GM11168 (cell line): ENCODE measurements around the gene CACFD1.

Experiments
- in situ Hi-C: fragments of 300-500 bp; cut with MboI; formaldehyde crosslinking; loops from one replicate; pipeline ENCODE4 v1.12.0; 2022; ENCODE audit warnings: low sequenced_read_pairs; ENCODE audit not compliant: unreplicated experiment

CACFD1 gene

DNA sequence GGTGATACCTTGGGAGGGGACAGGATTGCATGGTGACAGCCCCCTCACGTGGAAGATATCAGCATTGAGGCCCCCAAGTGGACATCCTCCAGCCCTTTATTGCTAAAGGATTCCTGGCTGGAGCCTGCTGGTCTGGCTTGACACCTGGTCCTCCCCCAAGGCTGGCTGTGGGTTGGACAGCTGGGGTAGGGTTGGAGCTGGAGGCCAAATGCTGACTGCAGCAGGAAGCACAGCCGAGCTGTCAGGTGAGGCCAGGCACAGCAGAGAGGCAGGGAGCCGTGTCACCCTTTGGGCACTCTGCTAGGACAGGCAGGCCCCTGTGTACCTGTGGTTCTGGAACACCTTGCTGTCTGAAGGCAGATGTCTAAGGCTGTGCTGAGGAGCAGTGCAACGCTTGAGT is 2.2 kb downstream of the CACFD1 start:
- in situ Hi-C loops: no loop called here

DNA sequence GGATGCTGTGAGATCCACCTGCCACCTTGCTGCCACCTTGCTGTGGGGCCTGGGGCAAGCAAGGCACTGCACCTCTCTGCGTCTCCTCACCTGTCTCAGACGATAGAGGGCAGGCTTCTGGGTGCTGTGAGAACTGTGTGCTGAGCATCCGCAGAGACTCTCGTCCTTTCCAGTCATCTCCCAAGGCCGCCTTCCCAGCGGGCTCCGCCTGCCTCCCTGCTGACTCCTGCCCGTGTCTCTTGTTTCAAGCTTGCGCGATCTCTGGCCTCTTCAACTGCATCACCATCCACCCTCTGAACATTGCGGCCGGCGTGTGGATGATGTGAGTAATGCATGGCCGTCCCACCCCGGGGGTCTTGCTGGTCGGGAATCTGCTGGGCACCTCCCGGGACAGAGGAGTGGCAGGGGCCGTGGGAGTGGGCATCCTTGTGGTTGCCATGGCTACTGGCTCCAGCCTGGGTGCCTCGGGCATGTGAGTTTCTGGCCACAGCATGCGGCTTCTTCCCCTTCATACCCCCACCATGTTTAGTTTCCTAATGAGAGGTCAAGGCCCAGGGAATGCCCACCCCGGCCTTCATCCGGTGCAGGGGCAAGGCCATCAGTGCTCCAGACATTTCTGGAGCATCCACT is 3.6 kb downstream of the CACFD1 start:
- in situ Hi-C loops: no loop called here

DNA sequence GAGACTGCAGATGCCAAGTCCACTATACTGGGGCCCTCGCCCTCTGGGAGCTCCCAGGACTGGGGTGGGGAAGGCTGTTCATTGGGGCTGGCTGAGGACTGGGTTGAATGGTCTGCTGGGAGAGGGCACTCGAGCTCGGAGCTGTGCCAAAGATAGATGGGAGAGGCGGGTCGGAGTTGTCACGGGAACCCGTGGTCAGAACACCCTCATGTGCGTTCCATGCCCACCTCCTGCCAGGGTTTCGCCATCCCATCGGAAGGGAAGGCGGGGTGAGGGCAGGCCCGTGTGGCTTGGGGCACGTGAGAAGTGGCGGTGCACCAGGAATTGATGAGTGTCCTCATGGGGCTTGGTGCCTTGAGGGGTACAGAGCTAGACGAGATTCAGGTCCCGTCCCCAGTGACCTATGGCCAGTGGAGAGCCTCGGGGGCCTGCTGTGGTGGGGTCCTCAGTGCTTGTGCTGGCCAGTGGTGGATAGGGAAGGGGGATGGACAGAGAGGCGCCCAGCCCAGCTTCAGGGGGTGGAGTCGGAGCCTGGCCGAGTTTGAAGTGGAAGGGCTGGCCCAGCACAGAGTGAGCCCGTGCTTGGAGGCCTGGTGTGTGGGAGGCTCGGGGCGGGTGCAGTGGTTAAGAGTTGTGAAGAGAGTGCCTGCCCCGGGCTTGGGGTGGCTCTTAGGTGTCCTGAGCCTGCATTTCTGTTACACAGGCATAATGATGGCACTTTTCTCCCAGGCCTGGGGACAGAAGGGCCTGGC is 4.3 kb downstream of the CACFD1 start:
- in situ Hi-C loops: no loop called here

DNA sequence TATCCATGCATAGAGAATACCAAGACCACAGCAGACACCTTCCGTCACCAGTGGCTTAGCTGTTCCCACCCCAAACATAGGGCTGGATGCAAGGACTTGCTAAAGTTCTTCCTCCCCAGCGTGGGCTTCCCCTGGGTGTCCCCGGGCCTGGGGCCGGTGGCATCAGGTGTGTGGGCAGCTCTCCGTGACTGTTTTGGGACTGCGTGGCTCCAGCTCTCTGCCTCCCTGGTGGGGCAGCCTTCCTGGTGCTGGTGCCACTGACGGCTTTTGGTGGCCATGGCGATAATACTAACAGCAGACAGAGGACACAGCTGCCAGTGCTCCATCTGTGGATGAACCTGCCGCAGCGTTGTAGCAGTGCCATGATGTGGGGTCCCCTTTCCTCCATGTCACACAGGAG is 4.9 kb downstream of the CACFD1 start:
- in situ Hi-C loops: no loop called here

DNA sequence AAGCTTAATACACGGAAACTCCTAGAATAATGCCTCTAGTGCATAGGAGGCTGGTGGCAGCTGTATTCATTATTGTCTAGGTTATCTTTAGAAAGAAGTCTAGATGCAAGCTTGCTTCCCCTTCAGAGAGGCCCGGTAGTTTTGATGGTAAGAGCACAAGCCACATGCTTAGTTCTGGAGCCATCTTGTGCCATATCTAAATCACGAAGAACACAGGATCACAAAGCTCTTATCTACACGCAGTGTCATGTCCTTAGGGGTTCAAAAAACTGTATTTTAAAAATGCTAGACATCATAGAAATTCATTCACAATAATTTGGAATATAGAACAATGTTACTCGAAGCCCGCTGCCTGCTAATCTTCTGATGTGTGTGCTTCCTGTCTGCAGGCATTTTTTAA is 6.2 kb downstream of the CACFD1 start:
- in situ Hi-C loops: no loop called here

DNA sequence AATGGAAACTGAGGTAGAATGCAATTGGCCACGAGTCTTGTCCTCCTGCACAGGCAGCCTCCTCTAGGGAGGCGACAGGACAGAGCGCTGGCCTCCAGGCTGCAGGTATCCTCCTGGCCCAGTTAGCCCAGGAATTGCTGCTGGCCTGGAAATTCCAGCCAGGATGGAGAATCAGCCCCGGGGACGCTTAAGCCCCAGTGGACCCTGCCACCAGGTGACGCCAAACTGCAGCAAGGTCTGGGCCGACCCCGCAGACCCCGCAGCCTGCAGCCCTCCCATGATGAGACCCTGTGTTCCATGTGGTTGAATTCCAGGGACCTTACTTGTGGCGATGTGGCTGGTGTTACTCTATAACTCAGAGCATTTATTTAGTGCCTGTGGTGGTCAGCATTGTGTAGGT is 7.3 kb downstream of the CACFD1 start:
- in situ Hi-C loops: no loop called here

DNA sequence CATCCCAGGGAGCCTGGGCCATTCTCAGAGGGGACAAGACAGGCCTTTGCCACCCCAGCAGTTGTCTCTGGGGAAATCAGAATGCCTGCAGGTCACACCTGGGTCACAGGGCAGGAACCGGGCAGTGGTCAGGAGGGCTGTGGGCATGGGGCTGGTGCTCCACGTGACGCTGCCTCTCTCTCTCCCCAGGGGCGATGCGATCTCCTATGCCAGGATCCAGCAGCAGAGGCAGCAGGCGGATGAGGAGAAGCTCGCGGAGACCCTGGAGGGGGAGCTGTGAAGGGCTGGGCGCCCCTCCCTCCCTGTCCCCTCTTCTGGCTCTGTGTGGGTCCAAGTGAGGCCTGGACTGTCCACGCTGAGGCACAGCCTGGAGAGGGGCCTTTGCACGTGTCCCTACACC is 8.6 kb downstream of the CACFD1 start:
- in situ Hi-C loops: no loop called here

DNA sequence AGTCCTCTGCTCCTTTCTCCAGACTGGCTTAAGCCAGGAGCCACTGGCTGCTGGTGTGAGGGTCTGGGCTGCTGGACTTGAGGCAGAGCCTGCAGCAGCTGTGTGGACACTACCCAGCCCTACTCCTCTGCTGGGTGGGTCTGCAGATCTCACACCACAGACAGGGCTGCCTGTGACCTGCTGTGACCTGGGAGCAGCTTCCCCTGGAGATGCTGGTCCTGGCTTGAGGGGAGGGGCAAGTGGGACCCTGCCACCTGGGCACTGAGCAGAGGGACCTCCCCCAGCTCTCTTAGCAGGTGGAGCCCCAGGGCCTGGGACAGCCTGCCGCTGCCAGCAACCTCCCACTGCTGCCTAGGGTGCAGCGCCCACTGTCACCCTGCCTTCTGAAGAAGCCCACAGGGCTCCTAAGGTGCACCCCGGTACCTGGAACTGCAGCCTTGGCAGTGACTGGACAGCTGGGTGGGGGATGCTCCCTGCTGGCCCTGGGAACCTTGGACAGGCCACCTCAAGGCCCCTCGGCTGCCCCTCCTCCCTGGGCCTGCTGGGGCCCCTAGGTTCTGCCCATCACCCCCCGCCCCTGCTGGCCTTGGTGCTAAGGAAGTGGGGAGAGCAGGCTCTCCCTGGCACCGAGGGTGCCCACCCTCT is 9.1 kb downstream of the CACFD1 start:
- in situ Hi-C loops: no loop called here

DNA sequence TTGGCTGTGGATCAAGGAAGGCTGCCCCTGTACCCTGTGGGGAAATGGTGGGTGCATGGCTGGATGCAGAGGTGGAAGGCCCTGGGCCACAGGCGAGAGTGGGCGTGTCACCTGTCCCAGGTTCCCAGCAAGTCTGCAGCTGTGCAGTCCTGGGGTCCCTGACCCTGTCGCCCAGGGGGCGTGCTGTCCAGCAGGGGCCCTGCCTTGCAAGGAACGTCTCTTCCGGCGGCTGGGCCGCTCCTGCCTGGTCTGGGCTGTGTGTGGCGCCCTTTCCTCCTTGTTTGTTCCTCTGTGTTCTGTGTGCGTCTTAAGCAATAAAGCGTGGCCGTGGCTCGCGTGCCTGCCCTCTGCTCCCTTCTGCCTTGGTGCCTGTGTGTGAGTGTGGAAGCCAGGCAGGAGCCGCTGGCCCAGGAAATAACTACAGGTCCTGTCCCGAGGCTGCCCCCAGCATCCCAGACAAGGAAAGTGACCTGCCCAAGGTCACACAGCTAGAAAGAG is 10.7 kb downstream of the CACFD1 start:
- in situ Hi-C loops: no loop called here

DNA sequence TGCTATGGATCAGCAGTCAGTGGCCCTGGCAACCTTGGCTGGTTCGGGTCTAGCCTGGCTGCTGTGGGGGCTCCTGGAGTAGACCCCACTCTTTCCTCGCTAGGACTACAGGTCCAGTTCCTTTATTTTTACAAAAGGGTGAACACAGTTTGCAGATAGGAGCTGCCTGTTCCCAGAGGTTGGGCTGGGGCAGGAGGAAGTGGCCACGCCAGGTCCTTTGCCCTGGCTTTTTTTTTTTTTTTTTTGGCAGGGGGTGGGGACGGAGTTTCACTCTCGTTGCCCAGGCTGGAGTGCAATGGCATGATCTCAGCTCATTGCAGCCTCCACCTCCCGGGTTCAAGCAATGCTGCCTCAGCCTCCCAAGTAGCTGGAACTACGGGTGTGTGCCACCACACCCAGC is 11.2 kb downstream of the CACFD1 start:
- in situ Hi-C loops: no loop called here

DNA sequence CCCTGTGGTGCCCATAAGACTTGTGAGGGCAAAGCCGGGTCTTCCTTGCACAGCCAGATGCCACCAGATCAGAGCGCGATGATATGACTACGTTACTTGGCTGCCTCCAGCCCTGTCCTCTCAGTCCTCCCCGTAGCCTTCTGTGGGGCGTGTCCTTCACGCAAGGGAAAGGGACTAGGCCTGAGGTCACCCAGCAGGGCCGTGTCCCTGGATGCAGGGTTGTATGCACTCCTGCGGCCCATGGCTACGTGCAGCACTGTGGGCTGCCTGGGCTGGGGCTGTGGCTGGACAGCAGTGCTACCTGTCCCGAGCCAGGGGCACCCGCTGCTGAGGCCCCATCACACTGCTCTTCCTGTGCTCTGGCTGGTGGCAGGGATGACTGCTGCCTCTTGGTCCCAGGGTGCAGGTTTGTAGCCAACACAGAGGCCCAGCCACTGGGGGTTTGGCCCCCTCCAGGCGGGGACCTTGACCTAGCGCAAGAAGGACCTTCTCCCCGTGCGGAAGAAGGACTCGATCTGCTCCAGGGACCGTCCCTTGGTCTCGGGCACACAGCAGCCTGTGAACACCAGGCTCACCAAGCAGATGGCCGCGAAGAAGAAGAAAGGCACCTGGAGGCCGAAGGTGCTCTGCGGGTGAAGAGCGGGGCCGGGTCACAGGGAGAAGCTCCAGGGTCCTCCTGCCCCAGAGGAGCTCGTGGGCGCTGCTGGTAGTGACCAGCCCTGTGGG is 11.9 kb downstream of the CACFD1 start:
- in situ Hi-C loops: no loop called here

DNA sequence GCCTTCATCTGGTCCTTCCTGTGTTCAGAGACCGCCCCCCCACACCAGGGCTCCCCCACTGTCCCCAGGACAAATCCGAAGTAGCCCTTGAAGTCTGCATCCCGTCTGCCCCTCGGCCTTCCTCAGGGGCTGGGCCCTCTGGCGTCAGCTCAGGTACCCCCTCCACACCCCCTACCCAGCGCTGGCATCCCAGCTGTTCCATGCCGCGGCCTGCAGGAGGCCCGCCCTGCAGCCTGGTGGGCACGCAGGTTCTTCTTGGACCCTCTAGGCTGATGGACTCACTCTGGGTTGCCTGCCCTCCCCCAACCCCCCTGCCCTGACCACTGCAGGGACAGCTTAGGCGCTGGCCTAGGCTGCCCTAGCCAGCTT is 12.5 kb downstream of the CACFD1 start:
- in situ Hi-C loops: no loop called here

DNA sequence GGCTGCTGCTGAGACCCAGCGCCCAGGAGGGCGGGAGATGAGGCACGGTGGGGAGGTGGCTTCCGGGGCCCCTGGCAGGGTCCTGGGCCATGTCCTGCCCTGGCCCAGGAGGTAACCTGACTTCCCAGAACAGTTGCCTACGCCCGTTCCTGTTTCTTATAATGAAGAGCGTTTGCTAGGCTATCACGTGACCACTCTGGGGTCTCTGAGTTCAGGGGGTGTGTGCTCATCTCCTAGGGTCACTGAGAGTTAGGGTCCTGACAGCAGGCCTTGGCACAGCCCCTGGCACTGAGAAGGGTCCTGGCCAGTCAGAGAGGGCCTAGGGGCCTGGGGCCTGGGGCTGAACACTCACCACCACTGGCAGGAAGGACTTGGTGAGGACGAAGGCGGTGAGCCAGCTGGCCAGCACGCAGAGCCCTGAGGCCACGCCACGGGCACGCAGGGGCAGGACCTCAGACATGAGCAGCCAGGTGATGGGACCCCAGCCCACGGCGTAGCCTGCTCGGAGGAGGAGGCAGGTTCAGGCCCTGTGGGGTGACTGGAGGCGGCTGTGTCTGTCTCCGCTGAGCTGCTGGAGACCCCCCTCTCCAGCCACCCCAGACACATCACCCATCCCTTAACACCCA is 13.1 kb downstream of the CACFD1 start:
- in situ Hi-C loops: no loop called here

DNA sequence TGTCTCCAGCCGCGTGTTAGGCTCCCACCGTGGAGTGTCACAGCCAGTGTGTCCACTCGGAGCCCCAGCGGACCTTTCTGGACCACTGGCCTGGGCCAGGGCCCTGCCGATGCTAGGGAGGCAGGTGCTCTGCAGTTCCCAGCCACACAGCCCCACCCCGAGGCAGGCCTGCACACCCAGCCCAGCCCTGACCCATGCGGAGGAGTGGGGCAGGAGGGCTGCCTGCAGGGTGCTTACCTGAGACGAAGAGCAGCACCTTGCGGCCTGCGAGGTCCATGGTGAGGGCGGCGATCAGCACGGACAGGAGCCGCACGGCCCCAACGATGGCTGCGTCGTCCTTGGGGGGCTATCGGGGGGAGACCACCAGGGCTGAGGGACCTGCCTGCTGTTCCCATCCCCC is 14.0 kb downstream of the CACFD1 start:
- in situ Hi-C loops: no loop called here

DNA sequence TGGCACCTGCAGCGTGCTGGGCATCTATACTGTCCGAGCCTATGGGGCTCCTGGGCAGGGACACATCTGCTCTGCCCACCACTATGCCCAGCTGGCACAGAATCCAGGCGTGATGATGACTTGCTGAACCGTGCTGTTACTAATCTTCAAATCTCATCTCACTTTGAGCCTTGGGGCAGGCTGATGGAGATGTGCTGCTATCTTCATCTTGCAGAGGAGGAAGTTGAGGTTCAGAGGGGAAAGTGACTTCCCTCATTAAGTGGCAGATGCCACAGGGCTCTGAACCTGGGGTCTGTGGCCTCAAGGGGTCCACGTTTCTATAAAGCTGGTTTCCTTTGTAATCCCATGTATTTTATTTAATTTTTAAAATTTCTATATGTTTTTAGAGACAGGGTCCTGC is 14.4 kb downstream of the CACFD1 start:
- in situ Hi-C loops: no loop called here

DNA sequence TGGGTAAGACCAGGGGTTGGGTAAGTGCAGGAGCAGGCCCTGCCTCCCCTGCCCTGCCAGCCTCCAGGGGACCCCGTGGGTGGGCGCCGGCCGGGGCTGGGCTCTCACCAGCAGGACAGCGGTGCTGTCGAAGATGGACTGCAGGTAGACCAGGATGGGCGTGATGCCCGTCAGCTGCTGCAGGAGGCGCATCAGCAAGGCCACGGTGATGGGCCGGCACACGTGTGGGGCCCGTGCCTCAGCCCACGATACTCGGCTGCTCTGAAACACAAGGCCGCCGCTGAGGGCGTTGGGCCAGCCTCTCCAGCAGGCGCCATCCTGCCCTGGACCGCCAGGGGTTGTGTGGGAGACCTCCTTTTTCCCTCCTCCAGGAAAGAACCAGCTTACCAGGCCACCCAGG is 15.1 kb downstream of the CACFD1 start:
- in situ Hi-C loops: loop anchor here (25.0 kb wide), 1 partner anchor 288 kb away; no protein-coding TSS in a partner anchor

DNA sequence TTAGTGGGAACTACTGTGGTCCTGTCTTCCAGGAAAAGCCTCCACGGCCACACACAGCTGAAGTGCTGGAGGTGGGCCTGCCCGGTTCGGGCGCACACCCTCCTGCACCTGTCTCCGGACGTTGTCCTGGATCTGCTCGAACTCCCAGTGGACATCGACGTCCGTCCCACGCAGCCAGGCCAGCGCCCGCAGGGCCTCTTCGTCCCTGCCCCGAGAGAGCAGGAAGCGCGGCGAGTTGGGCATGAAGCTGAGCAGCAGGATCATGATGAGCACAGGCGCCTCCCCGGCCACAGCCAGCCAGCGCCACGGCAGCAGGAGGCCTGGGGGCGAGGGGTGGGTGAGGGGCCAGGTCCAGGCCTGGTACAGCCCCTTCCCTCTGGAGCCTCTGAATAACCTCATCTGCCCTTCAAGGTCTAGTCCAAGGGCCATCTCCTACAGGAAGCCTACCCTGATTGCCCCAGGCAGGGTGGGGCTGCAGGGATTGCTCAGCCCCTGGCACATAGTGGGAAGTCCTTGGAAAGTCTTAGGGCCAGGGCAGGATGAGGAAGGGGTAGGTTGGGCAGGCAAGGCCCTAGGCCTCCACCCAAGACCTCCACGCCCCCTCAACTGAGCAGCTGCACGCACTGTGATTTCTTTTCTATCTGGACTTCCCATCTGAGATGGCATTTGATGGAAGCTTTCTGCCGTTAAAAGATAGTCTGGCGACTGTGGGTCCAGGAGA is 15.7 kb downstream of the CACFD1 start:
- in situ Hi-C loops: loop anchor here (25.0 kb wide), 1 partner anchor 288 kb away; no protein-coding TSS in a partner anchor

DNA sequence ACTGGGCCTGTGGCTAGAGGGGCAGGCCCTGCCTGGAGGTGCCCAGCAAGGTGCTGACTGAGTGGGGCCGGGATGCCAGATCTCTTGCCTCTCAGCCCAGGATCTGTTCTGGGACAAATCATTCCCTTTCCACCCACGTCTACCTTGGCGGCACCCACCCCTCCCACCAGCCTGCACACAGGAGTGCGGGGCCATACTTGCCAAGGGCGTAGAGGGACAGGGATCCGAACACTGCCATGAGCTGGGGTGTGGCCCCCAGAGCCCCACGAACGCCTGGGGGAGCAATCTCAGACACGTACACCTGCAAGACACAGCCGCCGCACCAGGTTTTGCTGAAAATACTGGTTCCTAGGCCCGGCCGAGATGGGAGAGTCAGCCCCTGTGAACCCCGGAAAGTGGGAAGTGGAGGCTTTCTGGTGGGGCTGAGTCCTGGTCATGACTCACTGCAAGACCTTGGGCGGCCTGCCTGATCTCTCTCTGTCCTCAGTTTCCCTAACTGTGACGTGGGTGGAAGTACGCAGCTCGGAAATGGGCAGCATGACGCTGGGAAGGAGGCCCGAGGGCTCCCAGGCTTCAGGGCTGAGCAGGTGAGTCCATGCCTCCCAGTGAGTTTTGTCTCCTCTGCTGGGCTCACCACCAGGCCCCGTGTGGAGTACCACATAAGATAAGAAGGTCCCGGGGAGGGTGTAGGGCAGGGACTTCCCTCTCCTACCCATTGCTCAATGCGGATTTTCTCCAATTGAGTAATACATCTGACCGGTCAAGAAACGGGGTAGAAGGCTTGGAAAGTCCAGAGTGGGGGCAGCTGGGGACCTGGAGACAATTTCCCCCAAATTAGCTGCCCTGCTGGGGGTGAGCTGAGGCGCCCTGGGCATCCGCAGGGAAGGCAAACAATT is 16.5 kb downstream of the CACFD1 start:
- in situ Hi-C loops: loop anchor here (25.0 kb wide), 1 partner anchor 289 kb away; no protein-coding TSS in a partner anchor

DNA sequence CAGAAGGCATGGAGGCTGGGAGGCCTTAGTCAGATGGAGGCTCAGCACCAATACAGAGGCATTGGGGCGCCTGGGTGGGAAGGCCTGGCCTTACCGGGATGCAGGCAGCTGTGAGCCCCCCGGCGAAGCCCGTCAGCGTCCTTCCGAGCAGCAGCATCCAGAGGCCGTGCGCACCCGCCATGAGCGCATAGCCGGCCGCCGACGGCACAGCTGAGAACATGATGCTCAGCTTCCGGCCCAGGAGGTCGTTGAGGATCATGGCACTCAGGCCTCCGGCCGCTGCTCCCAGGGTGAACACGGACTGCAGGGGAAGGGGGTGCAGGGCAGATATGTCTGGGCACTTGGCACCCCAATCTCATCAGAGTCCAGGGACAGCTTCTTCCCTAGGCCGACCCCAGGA is 17.2 kb downstream of the CACFD1 start:
- in situ Hi-C loops: loop anchor here (25.0 kb wide), 1 partner anchor 290 kb away; no protein-coding TSS in a partner anchor
